ENCODE results near the gene NFKBIZ. TPM values are rescaled to one million over a fixed set of nuclear protein-coding genes. Genes with fewer than 3 reads are reported as not detected.

The NFKBIZ gene
- polyA plus RNA-seq, 1 of the 3 experiments (the other 2 are of a cell fraction): 59.9 TPM

DNA sequence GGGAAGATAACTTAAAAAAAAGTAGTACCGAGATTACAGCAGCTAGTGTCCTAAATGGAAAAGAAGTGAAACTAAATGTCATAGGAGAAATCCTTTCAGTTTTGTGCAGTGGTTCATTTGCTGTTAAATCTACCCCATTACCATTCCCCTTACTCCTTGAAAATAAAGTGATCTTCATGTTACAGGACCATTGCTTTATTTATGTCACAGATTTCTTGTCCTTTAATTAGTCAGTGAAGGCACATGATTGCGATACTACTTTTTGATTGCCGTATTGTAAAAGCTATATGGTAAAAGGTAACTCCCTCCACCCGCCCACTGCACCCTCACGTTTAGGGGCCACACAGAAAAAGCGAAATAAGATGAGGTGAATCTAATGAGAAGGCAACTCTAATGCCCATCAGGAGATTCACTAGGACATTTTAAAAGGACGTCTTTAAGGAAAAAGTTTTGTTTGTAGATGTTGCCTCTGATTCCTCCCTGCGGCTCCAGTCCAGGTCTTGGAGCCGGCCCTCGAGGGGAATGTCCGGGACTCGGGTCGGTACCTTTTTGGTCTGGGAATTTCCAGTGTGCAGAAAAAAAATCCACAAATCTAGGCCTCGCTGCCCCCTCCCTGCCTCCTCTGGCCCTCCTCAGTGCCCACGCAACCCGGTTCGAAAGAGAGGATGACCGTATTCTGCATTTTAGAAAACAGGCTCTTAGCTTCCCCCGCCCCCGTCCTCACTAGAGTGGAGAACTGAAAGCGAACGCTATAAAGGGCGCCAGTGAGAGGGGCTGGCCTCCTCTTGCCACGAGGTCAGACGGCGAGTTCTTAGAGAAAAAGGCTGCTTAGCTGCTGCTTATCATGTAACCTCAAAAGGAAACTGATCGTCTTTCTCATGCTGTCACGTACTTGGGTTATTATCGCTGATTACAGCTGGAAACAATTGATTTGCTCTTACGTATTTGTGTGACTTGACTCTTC is 21.8 kb upstream of the NFKBIZ start (continued):
- TF ChIP-seq NRF1 (IDR thresholded peaks at IDR 0.05; ENCODE audit: low read depth, low read length) (no peak), SIN3A (IDR thresholded peaks at IDR 0.05; ENCODE audit: borderline replicate concordance, low read depth, low read length) (peak; percentile 41; the same call in 1 of the 2 replicates), FOXJ3 (CRISPR knock-in tag; IDR thresholded peaks at IDR 0.05) (no peak), TAF1 (IDR thresholded peaks at IDR 0.05; ENCODE audit: borderline replicate concordance, low read depth, low read length) (no peak; the same call in 1 of the 2 replicates)
- TF ChIP-seq, protein P1, sequence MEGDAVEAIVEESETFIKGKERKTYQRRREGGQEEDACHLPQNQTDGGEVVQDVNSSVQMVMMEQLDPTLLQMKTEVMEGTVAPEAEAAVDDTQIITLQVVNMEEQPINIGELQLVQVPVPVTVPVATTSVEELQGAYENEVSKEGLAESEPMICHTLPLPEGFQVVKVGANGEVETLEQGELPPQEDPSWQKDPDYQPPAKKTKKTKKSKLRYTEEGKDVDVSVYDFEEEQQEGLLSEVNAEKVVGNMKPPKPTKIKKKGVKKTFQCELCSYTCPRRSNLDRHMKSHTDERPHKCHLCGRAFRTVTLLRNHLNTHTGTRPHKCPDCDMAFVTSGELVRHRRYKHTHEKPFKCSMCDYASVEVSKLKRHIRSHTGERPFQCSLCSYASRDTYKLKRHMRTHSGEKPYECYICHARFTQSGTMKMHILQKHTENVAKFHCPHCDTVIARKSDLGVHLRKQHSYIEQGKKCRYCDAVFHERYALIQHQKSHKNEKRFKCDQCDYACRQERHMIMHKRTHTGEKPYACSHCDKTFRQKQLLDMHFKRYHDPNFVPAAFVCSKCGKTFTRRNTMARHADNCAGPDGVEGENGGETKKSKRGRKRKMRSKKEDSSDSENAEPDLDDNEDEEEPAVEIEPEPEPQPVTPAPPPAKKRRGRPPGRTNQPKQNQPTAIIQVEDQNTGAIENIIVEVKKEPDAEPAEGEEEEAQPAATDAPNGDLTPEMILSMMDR (IDR thresholded peaks at IDR 0.05): no peak
- TF ChIP-seq, protein P2, sequence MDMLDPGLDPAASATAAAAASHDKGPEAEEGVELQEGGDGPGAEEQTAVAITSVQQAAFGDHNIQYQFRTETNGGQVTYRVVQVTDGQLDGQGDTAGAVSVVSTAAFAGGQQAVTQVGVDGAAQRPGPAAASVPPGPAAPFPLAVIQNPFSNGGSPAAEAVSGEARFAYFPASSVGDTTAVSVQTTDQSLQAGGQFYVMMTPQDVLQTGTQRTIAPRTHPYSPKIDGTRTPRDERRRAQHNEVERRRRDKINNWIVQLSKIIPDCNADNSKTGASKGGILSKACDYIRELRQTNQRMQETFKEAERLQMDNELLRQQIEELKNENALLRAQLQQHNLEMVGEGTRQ (IDR thresholded peaks at IDR 0.05; ENCODE audit: borderline replicate concordance, low read depth, low read length): no peak
- TF ChIP-seq, protein P3, sequence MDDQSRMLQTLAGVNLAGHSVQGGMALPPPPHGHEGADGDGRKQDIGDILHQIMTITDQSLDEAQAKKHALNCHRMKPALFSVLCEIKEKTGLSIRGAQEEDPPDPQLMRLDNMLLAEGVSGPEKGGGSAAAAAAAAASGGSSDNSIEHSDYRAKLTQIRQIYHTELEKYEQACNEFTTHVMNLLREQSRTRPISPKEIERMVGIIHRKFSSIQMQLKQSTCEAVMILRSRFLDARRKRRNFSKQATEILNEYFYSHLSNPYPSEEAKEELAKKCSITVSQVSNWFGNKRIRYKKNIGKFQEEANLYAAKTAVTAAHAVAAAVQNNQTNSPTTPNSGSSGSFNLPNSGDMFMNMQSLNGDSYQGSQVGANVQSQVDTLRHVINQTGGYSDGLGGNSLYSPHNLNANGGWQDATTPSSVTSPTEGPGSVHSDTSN (IDR thresholded peaks at IDR 0.05): no peak

DNA sequence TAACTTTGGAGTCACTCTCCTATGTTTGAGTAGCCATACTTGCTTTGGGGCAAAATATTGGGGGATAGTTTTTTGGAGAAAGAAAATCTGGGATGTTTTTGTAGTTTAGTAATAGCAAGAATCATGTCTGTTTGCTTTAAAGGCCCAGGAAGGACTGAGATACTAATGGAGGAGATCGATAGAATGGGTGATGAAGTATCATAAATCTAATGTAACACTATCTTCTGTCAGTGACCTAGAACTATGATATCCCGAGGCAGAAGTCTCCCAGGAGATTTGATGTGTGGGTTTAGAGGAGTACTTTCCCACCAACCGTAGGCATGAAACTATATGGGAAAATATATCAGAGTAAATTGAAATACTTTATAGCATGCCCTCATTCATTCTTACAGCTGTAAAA is 21.0 kb upstream of the NFKBIZ start:
- Histone ChIP-seq H3K9me2 (no peaks in the 10 kb centered on the region), H3K79me2 (ENCODE audit: insufficient read depth) (peaks cover 11% of the 10 kb centered on the region; the same call in 1 of the 2 replicates), H3K9ac (peak overlapping the region; percentile 83; the same call in 1 of the 2 replicates), H3K9me3 (no peaks in the 10 kb centered on the region), H3K27me3 (ENCODE audit: insufficient read depth) (no peaks in the 10 kb centered on the region), H3K4me1 (ENCODE audit: control insufficient read depth in 1 of 2, insufficient read depth in 2 of 2, low read depth in 1 of 2, low read length in 1 of 2) (peaks cover 6 to 16% of the 10 kb centered on the region in 2 experiments), H3F3A (replicated peaks; ENCODE audit: insufficient read depth) (peaks cover 17% of the 10 kb centered on the region), H3K4me3 (ENCODE audit: low read depth in 2 of 2, low read length in 1 of 2) (peak overlapping the region; percentile 50 to 63; a peak in 3 of 4 replicates), H3K27ac (ENCODE audit: low read depth in 2 of 2, low read length in 1 of 2) (peak overlapping the region; percentile 78 to 88; a peak in 3 of 4 replicates), H3K36me3 (replicated peaks in 1 of 2; ENCODE audit: control insufficient read depth in 1 of 2, insufficient read depth in 2 of 2, low read length in 1 of 2) (peaks cover 0 to 4% of the 10 kb centered on the region in 2 experiments), H3K4me2 (peak overlapping the region; percentile 90), H2AFZ (ENCODE audit: low read depth) (peak overlapping the region; percentile 92), H4K20me1 (ENCODE audit: insufficient read depth) (no peaks in the 10 kb centered on the region)
- DNase-seq: no peak
- ChIA-PET POLR2A (no interaction called here), CTCF (interaction anchor here (1.0 to 1.4 kb wide), 2 partner anchors 14 to 396 kb away, joined by 3 to 4 read pairs; no protein-coding TSS in a partner anchor)
- WGBS (ENCODE audit: low lambda C conversion rate): 16% methylated on average over 3 of the region's 3 CpGs
- TF ChIP-seq RXRA (IDR thresholded peaks at IDR 0.05; ENCODE audit: borderline replicate concordance, low read depth): no peak
- no peak for TF ChIP-seq ELF1 (IDR thresholded peaks at IDR 0.05)
- TF ChIP-seq, protein P4, sequence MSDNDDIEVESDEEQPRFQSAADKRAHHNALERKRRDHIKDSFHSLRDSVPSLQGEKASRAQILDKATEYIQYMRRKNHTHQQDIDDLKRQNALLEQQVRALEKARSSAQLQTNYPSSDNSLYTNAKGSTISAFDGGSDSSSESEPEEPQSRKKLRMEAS (IDR thresholded peaks at IDR 0.05; ENCODE audit: low read depth): no peak
- TF ChIP-seq FOXM1 (IDR thresholded peaks at IDR 0.05; ENCODE audit: low read depth): no peak

Measured in SK-N-SH (cell line).